Measurements from ENCODE around the gene CLEC2D. TPM values are rescaled to one million over a fixed set of nuclear protein-coding genes. Genes with fewer than 3 reads are reported as not detected.

CLEC2D gene
- total RNA-seq, 2 experiments from 2014 or later = 56.9 to 146 TPM

DNA sequence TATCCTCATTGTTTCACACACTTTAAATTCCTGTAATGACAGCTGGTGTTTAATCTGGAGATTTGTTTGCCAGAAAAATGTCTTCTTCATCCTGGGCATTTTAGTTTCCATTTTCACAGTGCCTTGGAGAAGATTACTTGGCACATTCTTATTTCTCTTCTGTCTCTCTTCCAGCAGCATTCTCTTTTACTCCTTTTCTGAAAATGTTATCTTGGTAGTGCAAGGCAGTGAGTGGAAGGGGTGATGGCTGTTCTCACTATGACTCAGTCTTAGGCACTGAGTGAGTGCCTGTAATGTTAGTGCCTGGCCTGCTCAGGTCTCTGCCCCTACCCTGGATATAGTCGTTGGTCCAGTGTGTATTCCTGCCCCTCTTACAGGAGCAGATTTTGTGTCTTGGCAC lies 50.3 kb downstream of the CLEC2D start:
- BruUV-seq (replicated peaks) = no TSS peak
- DNase-seq (ENCODE audit: low spot score) = no peak
- intact Hi-C loops (cut with micrococcal nuclease; ENCODE audit: unreplicated experiment) = no loop called here
- Histone ChIP-seq H3K4me1 (ENCODE audit: insufficient read depth, low read length, poor library complexity, severe bottlenecking) (peaks cover 100% of the 10 kb centered on the region), H3K4me3 (ENCODE audit: low read depth, low read length, poor library complexity, severe bottlenecking) (no peak overlapping the region), H3K27ac (ENCODE audit: low read depth, low read length, poor library complexity, severe bottlenecking) (peak overlapping the region; percentile 99), H3K79me2 (ENCODE audit: insufficient read depth, low read depth, low read length) (peaks cover 70% of the 10 kb centered on the region), H2AFZ (ENCODE audit: low read length) (no peak overlapping the region), H3K9me2 (ENCODE audit: insufficient read depth, low read length) (no peaks in the 10 kb centered on the region), H3K9me3 (ENCODE audit: low read length) (0 out of 2 replicates have a peak, but pooled peaks cover 3% of the 10 kb centered on the region), H3K4me2 (ENCODE audit: low read length) (peak overlapping the region; percentile 9; the same call in 1 of the 2 replicates), H4K20me1 (ENCODE audit: insufficient read depth, low read length) (no peaks in the 10 kb centered on the region), H3K36me3 (ENCODE audit: insufficient read depth, low read length) (peaks cover 70% of the 10 kb centered on the region)
- ChIA-PET CTCF (ENCODE audit: unreplicated experiment) (no interaction called here), POLR2A (interaction anchor here (1.6 to 4.5 kb wide), 3 partner anchors 9 to 23 kb away, joined by 3 to 98 read pairs (median 32); partner anchors contain the start of gene CLECL1)
- no peak for TF ChIP-seq CTCF (conservative IDR thresholded peaks at IDR 0.05; ENCODE audit: low read length)
- TF ChIP-seq EZH2phosphoT487 (IDR thresholded peaks at IDR 0.05; ENCODE audit: borderline replicate concordance, low read depth, low read length) = no peak

DNA sequence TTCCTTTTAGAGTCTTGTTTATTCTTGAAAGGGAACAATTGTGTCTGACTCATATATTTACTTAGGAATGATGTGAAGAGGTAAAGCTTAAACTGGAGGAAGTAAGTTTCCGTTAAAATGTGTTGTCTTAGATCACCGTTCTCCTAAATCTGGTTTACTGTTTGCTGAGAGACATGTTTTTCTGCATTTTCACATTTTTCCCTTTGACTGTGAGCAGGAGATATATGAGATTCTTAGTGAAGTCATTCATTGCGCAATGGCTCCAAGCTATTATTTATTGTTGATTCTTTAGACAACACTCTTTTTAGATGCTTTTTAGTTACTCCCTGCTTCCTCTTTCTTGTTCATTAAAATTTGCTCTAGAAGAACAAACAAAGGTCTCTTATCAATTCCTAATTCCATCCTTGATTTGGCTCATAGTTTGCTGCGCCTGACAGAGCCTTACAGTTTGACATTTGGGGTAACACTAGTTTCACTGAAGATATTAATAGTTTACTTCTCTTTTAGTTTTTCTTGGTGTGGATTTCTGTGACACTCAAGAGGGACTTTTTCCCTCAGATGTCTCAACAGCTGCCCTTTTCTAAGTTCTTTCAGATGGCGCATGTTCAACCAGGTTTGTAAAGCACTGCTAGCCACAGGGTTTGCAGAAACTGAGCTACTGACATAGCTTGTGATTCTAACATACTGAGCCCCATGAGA lies 52.0 kb downstream of the CLEC2D start:
- TSS peak; percentile 2 for BruUV-seq (replicated peaks)
- H3K9me3 ChIP-seq (ENCODE audit: low read length) = 0 out of 2 replicates have a peak, but pooled peaks cover 4% of the 10 kb centered on the region
- H3K79me2 ChIP-seq (ENCODE audit: insufficient read depth, low read depth, low read length) = peaks cover 87% of the 10 kb centered on the region
- TF ChIP-seq EZH2phosphoT487 (IDR thresholded peaks at IDR 0.05; ENCODE audit: borderline replicate concordance, low read depth, low read length) (no peak), CTCF (conservative IDR thresholded peaks at IDR 0.05; ENCODE audit: low read length) (no peak)
- peaks cover 100% of the 10 kb centered on the region for H3K4me1 ChIP-seq (ENCODE audit: insufficient read depth, low read length, poor library complexity, severe bottlenecking)
- peaks cover 59% of the 10 kb centered on the region for H3K36me3 ChIP-seq (ENCODE audit: insufficient read depth, low read length)
- H2AFZ ChIP-seq (ENCODE audit: low read length) = no peak overlapping the region
- ChIA-PET CTCF (ENCODE audit: unreplicated experiment) (interaction anchor here (0.7 to 1.0 kb wide), 2 partner anchors 21 to 71 kb away, joined by 3 to 4 read pairs; no protein-coding TSS in a partner anchor), POLR2A (interaction anchor here (0.7 to 8.5 kb wide), 16 partner anchors 10 to 736 kb away, joined by 3 to 136 read pairs (median 8); partner anchors contain the start of genes CD69, CLEC2D and CLECL1)
- peak overlapping the region; percentile 80 for H3K4me2 ChIP-seq (ENCODE audit: low read length)
- no peaks in the 10 kb centered on the region for H4K20me1 ChIP-seq (ENCODE audit: insufficient read depth, low read length)
- peak; percentile 92 for DNase-seq (ENCODE audit: low spot score)
- H3K27ac ChIP-seq (ENCODE audit: low read depth, low read length, poor library complexity, severe bottlenecking) = peak overlapping the region; percentile 99
- intact Hi-C loops (cut with micrococcal nuclease; ENCODE audit: unreplicated experiment) = loop anchor here (1.0 kb wide), 1 partner anchor 8 kb away; no protein-coding TSS in a partner anchor
- H3K4me3 ChIP-seq (ENCODE audit: low read depth, low read length, poor library complexity, severe bottlenecking) = peak overlapping the region; percentile 42
- H3K9me2 ChIP-seq (ENCODE audit: insufficient read depth, low read length) = no peaks in the 10 kb centered on the region

GRCh38 chr12:9724023-9724422 lies 54.5 kb downstream of the CLEC2D start:
- H3K36me3 ChIP-seq (ENCODE audit: insufficient read depth, low read length) = peaks cover 48% of the 10 kb centered on the region
- POLR2A ChIA-PET = interaction anchor here (0.7 to 8.5 kb wide), 11 partner anchors 9 to 668 kb away, joined by 3 to 136 read pairs (median 22); partner anchors contain the start of genes CLEC2D and CLECL1
- intact Hi-C loops (cut with micrococcal nuclease; ENCODE audit: unreplicated experiment) = no loop called here
- H3K4me3 ChIP-seq (ENCODE audit: low read depth, low read length, poor library complexity, severe bottlenecking) = peak overlapping the region; percentile 78
- H3K9me3 ChIP-seq (ENCODE audit: low read length) = 0 out of 2 replicates have a peak, but pooled peaks cover 4% of the 10 kb centered on the region
- H3K9me2 ChIP-seq (ENCODE audit: insufficient read depth, low read length) = no peaks in the 10 kb centered on the region
- no TSS peak for BruUV-seq (replicated peaks)
- no peaks in the 10 kb centered on the region for H4K20me1 ChIP-seq (ENCODE audit: insufficient read depth, low read length)
- H3K27ac ChIP-seq (ENCODE audit: low read depth, low read length, poor library complexity, severe bottlenecking) = peak overlapping the region; percentile 99
- H3K79me2 ChIP-seq (ENCODE audit: insufficient read depth, low read depth, low read length) = peaks cover 91% of the 10 kb centered on the region
- no peak for DNase-seq (ENCODE audit: low spot score)
- no peak overlapping the region for H2AFZ ChIP-seq (ENCODE audit: low read length)
- CTCF ChIA-PET (ENCODE audit: unreplicated experiment) = no interaction called here
- TF ChIP-seq CTCF (conservative IDR thresholded peaks at IDR 0.05; ENCODE audit: low read length) (no peak), EZH2phosphoT487 (IDR thresholded peaks at IDR 0.05; ENCODE audit: borderline replicate concordance, low read depth, low read length) (no peak)
- H3K4me1 ChIP-seq (ENCODE audit: insufficient read depth, low read length, poor library complexity, severe bottlenecking) = peaks cover 100% of the 10 kb centered on the region
- H3K4me2 ChIP-seq (ENCODE audit: low read length) = peak overlapping the region; percentile 80

Measured in OCI-LY7 (cell line).